HL-60 (cell line): Measurements from ENCODE around the gene AXL.

ENCODE experiments used
- DNase-seq, 2 experiments: peaks; one replicate each; pipeline ENCODE4 v3.0.0-alpha.2; 2010 to 2020; ENCODE audit warnings: low read depth in 1 of 2, low spot score in 1 of 2
- H3K27ac ChIP-seq: fragments of 250-450 bp; sonication (Bioruptor Pico); replicated peaks from 2 replicates; pipeline ENCODE4 v1.5.1; 2020; ENCODE audit warnings: mild to moderate bottlenecking, moderate library complexity
- H3K27me3 ChIP-seq: fragments of 250-450 bp; sonication (Bioruptor Pico); 2 replicates; pipeline ENCODE4 v1.5.1; 2021; ENCODE audit warnings: mild to moderate bottlenecking, moderate library complexity; ENCODE audit not compliant: insufficient read depth, poor library complexity, severe bottlenecking
- H3K4me3 ChIP-seq: replicated peaks from 2 replicates; pipeline ENCODE4 v1.5.1; 2011; ENCODE audit warnings: mild to moderate bottlenecking, control low read depth, low read length; ENCODE audit not compliant: insufficient read depth
- CTCF ChIP-seq: IDR thresholded peaks from one replicate; pipeline ENCODE4 v1.5.1; 2011; ENCODE audit warnings: low read length, control low read depth, inconsistent platforms; ENCODE audit not compliant: insufficient read depth
- GABPA ChIP-seq: IDR thresholded peaks from 2 replicates; pipeline ENCODE4 v1.6.1; 2012; ENCODE audit warnings: low read depth
- POLR2AphosphoS5 ChIP-seq: IDR thresholded peaks from 2 replicates; pipeline ENCODE4 v1.6.1; 2012; ENCODE audit warnings: low read depth
- REST ChIP-seq: IDR thresholded peaks from 2 replicates; pipeline ENCODE4 v1.6.1; 2012; ENCODE audit warnings: low read depth; ENCODE audit not compliant: insufficient replicate concordance
- SPI1 ChIP-seq: IDR thresholded peaks from 2 replicates; pipeline ENCODE4 v1.6.1; 2012; ENCODE audit warnings: low read depth, mild to moderate bottlenecking, borderline replicate concordance

The AXL gene

GRCh38 chr19:41249707-41250423 lies 30.8 kb downstream of the AXL start:
- Histone ChIP-seq H3K27me3 (no peaks in the 10 kb centered on the region), H3K27ac (no peak overlapping the region), H3K4me3 (no peak overlapping the region)
- no peak for TF ChIP-seq CTCF
- DNase-seq: no peak

- TF ChIP-seq GABPA: no peak
- no peak for TF ChIP-seq CTCF
- TF ChIP-seq REST: no peak
- TF ChIP-seq POLR2AphosphoS5: no peak
- TF ChIP-seq SPI1: no peak
- H3K27ac ChIP-seq: no peak overlapping the region
- peaks cover 3% of the 10 kb centered on the region for H3K27me3 ChIP-seq
- no peak for DNase-seq
- no peak overlapping the region for H3K4me3 ChIP-seq
These were observed 34.6 kb downstream of the AXL start for GRCh38 chr19:41253660-41254059.

GRCh38 chr19:41255171-41255570 lies 36.1 kb downstream of the AXL start:
- Histone ChIP-seq H3K27me3 (peaks cover 3% of the 10 kb centered on the region), H3K27ac (no peak overlapping the region), H3K4me3 (no peak overlapping the region)
- TF ChIP-seq REST (no peak), CTCF (no peak), SPI1 (no peak)
- DNase-seq: no peak
